Hematopoietic multipotent progenitor cell treated with erythropoietin and hydrocortisone succinate and interleukin-3 and kit ligand, for 17 days (in vitro differentiated cells): ENCODE data around the gene DPP6.

Experiments used
- DNase-seq: peaks from one replicate; pipeline ENCODE4 v3.0.0-alpha.2; 2015; ENCODE audit warnings: low spot score

The DPP6 gene

DNA sequence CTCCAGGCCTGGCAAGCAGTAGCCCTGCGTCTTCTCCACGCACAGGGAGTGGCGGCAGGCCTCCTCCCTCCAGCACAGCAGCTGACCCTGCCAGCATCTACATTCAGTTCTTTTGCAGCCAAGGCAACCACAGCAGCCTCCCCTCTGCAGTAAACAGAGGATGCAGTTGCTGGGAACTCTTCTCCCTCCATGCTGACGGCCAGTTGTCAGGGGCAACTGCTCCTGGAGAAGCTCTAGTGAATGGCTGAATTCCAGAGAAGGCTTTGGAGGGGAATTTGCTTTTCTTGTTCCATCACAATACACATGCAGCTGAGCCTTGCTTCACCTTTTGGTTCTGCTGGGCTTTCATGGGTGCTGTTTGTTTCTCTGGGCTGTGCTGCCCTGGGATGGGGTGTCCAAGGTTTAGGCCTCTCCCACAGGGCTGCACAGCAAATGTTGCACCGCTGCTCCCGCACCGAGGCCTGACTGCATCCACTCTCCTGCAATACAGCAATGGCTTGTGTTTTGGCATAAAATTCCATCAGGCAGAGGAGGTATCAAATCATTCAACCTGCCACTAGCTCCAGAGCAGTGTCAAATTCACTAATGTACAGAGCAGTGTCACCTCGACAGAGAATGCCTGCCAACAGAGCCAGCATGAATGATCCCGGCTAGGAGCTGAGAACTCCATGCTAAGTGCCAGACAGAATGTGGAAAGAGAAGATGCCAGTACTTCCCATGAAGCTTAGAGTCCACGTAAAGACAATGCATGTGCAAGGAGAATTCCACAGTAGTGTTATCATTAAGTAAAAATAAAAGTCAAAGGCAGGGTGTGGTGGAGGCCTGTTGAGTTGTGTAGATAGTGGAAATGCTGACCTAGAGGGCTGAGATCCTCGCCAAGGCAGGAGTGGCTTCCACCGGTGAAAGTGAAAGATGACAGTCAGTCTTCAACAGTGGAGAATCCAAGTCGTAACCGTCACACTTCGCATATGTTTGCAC, 399.6 kb downstream of the DPP6 start:
- no peak for DNase-seq

DNA sequence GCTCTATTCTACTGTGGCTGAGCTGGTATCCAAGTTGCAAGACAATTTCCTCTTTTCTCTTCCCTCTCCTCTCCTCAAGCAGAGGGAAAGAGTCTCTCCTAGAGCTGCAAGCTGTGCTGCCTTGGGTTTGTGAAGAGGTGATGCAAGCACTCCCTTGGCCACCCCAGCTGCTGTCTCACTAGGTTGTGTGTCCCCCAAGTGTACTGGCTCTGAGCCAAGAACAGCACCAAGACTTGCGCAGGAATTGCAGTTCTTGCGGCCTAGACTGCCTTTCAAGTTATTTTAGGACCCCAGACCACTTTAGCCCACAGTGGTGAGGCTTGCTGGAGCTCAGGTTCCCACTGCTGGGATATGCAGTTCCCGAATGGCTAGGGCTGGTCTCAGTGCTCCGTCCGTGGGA, 411.6 kb downstream of the DPP6 start:
- no peak for DNase-seq

DNA sequence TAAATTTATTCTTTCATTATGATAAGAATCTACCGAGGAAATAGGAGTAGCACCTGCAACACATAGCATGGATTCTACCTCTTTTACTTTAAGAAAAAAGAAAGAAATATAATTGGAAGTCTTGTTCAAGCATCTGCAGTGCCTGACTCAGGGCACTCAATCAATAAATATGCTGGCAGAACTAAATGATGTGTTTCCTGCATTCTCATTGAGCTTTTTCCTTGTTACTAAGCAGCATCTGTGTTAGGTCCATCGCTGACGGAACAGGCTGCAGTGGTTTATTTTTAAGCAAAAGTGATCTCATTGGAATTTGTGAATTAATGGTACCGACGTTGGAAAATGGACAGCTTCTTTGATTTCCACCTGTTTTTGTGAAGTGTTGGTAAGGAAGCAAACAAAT, 417.5 kb downstream of the DPP6 start:
- no peak for DNase-seq

DNA sequence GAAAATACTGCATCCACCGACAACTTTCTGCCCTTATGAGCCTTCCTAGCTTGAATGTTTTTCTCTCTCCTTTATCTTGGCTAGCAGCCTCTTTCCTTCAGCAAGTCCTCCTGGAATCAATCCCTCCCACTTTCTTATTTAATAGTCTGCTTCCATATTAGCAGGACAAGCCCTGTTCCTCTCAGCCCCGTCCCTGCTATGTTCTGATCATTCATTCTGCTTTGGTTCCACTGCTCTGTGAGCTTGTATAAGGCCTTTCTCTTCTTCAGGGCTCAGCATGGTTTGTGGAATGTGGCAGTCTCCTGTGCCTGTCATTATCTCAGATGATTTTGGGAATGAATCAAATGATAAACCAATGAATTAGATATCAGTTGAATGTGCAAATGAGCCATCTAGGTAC, 420.1 kb downstream of the DPP6 start:
- DNase-seq = no peak

DNA sequence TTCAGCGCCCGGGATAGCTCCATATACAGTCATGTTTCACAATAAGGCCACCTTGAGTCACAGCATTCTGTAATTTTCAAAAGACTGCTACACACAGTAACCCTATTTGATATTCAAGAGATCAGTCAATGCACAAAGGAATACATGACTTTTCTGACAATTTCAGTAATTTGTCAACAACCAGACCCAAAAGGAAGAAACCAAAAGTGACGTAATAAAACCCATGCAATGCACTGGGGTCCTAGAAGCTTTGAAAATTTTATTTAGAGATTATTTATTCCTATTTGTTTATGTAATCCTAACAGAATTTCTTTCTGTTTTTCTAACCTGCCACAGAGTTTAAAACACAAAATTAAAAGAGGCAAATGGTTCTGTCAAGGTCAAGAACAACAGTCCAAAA, 421.2 kb downstream of the DPP6 start:
- no peak for DNase-seq

DNA sequence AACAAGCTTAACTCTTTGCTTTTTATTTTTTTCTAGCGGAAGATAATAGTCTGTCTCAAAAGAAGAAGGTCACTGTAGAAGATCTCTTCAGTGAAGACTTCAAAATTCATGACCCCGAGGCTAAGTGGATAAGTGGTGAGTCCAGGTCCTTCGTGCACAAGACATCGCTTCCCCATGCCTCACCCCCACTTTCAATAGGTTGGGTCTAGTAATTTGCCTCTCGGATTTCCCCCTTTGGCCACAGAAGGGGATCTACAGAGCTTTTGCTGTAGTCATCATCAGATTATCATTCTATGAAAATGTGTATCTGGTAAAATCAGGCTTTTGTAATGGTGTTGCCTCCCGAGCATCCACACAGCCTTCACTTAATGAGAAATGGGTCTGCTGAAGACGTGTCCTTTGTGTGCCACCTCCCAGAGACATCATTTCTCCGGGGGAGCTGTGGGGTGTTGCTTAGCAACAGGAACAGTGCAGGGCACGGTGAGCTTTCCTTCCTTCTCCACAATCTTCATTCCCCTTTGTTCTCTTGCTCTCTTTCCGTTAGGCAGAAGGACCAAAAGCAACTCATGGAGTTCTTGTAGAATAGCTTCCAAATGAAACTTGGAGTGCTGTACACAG, 422.8 kb downstream of the DPP6 start:
- no peak for DNase-seq

DNA sequence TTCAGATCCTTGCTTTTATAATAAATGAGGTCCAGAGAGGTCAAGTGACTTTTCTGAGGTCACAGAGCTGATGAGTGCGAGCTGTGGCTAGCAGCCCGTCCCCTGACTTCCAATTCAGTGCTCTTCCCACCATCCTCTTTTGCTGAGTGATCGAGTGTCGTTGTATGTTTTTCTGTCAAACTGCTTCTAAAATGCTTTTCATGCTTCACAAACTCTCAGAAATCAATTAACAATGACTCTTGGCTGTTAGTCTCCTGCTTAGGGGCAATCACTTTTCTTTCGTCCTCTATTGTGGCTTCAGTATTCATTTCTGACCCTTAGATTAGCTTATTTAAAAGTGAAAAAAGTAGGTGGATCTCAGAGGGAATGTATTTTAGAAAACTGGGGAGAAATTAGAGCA, 423.7 kb downstream of the DPP6 start:
- DNase-seq = no peak

DNA sequence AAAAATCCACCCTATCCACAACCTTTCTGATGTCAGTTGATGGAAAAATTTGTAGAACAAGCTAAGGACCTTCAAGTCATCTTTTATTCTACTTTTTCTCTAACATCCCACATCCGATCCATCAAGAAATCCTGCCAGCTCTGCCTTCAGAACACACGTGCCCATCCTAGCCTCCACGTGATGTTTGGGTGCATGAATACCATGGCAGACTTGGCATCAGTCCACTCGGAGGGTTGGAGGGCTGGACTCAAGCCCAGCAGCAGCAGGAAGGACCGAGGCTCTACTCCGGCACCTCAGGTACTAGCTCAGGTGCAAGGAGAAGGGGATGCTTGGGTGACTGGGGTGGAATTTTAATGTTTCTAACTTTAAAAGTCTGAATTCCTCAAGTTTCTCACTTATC, 428.6 kb downstream of the DPP6 start:
- DNase-seq = no peak

DNA sequence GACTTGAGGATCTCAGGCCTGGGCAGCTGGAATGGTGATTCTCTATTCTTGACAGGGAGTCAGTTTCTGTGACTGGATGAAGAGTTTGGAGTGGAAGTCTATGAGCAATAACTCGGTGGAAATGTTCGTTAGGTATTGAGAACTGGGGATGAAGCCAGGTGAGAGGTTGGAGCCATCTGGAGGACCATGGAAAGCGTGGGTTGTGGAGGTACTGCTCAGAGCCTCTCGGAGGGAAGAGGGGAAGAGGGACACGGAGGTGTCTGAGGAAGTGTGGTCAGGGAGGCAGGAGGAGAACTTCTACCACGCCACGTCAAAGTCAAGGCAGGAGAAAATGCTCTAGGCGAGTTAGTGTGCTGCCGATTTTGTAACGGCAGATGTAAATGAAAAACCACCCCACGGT, 430.7 kb downstream of the DPP6 start:
- no peak for DNase-seq

DNA sequence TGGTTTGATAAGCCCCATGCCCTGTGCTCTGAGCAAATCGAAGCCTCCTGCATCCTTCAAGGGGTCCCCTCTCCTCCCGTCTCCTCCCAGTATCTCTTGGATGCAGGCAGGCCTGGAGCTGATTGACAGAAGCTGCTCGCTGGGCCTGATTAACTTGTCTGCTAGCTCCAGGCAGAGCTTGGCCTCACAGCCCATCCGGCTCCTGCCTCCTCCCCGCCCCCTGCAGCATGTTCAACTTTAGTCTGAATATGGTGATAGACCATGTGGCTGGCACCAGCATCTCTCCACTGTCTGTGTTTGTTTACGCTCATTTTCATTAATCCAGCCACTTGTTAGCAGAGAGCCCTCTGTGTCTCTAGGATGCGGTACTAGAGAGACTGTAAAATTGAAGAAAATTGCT, 432.2 kb downstream of the DPP6 start:
- DNase-seq = no peak

DNA sequence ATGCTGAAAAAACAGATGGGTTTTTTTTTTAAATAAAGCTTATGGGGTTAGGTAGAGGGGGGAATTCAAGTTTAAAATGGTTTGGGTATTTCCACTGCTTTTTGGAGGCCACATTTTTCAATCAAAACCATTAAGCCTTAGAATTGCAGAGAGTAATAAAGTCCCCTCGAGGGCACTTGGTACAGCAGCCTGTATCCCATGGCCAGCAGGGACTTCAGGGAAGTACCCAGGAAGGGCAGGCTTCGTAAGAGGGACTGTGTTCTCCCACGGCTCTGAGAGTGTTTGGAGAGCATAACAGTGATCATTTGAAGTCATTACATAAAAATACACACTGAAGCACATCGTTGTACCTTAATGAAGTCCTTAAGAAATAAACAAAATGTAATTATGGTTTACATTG, 432.7 kb downstream of the DPP6 start:
- no peak for DNase-seq

DNA sequence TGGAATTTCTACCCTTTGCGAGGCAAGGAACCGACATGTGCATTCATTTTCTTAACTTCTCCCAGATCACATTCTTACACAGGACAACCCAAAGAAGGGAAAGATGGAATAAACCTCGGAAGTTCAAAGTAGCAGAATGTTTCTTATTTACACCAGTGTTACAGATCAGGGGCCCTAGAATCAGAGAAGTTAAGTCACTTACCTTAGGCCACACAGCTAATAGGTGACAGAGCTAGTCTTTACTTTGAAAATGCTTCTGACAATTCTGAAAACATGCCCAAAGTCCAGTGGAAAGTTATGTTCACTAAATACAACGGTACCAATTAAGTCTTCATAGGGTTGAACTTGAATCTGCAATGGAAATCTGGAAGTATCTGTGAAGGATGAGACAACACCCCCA, 437.7 kb downstream of the DPP6 start:
- DNase-seq = no peak

DNA sequence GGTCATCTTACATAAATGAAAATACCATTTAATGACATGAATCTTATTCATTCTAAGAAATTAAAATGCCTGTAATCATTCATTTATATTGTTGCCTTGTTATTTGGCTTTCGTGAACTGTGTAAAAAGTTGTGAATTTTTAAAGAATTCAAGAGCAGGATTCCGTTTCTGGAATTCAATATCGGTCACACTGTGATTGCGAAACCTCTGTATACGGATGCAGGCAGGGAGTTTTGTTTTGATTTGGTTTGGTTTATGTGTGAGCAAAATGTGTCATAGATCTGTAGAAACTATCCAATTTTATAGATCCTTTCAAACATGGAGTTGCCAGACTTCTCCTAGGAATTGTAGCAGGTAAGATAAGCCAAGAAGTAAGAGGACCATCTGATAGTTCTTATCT, 441.4 kb downstream of the DPP6 start:
- DNase-seq = no peak

DNA sequence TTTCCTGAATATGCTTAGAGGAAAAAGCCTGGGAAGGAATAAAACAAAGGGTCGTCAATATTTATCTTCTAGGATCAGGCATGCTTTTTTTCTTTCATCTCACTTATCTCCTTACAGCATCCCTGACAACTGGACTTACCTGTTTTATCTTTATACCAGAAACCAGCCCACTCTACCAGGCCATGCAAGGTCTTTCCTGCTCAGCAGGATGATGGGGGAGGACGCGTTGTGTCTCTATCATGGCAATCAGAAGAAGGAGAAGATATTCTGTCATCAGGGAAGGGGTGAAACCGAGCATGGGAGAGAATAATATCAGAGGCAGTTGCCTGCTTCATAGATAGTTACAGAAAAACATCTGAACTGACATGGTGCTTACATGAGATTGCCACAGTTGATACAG, 445.6 kb downstream of the DPP6 start:
- DNase-seq = no peak

DNA sequence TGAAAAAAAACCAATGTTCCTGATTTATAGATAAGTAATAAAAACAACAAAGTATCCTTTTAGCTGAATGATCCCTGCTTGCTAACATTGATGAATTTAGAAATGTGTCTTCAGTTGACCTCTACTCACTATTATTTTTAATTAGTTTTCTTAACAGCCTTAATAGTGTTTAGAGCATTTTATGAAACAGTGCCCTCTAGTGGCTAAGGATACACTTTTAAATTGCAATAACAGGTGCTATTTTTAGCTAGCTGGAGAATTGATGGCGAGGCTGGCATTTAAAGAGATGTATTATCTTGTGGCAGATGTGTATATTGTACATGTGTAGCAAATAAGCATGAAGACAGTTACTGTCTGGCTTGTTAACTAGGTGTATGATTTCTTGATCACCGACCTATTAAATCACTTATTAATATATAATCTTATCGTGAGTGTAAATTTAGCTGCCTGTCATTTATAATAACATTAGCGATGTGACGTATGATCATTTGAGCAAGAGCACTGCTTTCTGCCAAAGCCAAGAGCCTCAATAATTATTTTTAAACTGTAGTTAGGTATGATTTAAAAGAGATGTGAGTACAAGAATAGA, 451.9 kb downstream of the DPP6 start:
- peak; percentile 16 for DNase-seq

DNA sequence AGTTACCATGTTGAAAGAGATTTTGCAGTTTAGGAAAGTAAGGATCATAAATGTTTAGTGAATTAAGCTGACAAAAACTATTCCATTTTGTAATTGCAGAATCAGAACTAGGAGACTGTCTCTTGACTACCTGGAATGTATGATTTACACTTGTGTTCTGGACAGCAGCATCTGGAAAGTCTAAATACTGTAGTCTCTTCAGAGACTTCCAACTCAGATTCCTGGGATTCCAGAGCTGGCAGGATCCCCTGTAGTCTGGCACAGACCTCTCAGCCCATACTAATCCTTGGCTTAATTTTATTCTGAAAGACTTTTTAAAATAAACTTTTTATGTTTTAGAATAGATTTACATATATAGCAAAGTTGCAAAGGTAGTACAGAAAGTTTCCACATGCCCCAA, 452.7 kb downstream of the DPP6 start:
- DNase-seq = no peak

DNA sequence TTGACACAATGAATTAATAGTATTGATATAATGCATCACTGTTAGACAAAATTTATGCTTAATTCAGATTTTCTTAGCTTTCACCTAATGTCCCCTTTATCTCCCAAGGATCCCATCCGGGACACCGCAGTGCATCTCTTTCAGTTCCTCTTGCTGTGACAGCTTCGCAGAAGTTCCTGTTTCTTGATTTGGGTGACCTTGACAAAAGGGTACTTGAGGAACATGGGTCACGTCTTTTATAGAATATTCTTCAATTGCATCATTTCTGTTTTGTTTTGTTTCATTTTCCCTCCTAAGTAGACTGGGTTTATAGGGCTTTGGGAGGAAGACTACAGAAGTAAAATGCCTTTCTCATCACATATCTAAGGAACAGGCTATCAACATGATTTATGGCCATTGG, 453.2 kb downstream of the DPP6 start:
- no peak for DNase-seq

DNA sequence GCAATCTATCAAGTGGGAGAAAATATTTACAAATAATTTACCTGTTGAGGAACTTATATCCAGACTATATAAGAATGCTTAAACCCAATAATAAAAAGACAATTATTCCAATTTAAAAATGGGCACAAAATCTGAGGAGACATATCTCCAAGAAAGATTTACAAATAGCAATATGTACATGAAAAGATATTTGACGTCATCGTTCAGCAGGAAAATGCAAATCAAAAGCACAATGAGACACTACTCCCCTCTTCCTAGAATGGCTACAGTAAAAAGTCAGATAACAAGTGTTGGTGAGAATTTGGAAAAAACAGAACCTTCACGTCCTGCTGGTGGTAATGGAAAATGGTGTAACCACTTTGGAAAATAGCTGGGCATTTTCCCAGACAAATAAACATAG, 457.0 kb downstream of the DPP6 start:
- DNase-seq = no peak

DNA sequence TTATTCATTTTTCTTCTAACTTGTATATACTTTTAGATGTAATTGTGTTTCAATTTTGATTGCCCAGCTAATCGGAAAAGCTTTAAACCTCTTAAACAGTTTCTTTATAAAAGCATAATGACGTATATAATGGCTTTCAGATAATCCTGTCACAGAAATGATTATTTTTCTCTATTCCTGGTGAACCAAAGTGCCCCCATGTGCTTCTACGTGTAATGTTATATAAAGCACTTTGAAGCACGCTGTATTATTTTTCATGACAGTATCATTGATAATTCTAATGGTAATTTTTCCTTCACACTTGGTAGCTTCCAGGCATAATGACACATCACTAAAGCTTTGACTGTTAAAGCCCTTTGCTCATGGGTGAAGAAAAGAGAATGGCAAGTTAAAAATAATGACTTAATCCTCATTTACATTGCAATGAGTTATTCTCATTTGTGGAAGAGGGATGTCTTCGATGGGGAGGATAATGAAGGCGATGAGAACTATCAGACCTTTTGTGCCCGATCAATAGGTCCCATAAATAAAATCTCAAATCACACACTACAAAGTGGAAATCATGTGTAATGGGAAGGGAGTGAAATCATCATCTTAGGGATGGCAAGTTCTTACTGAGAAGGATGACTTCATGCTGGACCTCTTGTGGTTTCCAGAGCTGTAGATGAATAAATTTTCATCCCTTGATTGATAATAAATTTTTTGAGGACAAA, 460.1 kb downstream of the DPP6 start:
- DNase-seq = no peak

DNA sequence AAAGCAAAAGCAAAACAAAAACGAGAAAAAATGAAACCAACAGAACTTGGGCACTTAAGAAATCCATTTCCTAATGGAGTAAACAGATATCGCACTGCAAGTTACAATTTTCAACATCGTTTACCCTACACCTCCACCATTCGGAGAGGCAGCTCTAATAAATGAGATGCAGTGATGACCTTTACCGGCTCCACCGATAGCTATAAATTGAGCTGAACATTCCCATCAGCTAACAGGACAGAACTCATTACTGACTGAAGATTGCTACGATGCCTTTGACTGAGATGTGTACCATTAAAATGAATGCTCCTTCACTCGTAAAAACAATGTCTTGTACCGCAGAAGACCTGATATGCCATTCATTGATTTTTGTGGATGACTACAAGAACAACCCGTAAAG, 465.6 kb downstream of the DPP6 start:
- no peak for DNase-seq

DNA sequence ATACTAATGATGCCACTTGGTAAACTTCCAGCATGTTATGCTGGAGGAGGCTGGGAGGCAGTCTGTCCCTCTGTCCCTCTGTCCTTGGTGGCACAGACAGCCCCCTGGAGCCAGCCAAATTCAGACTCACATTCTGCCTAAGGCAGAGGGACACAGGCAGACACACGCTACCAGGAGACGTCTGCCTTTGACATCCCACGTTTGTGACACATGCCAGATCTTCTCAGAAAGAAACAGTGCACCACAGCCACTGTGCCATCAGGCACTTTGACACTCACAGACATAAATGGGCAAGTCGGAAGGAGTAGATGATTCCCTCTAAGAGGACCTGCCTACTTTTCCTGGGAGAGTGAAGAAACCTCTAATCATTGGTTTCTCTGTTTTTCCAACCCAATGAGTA, 467.0 kb downstream of the DPP6 start:
- no peak for DNase-seq

DNA sequence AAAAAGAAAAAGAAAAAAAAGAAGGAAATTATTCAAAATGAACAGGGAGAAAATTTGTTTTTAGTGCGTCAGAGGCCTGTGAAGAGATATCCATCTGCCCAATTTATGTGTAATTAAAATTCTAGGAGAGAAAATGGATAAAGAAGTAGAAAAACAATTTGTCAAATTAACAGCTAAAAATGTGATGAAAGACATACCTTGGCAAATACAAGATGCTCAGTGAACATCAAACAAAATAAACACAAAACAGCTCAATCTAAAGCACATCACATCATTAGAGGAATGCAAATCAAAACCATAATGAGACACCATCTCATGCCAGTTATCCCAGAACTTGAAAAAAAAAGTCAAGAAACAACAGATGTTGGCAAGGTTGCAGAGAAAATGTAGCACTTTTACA, 477.9 kb downstream of the DPP6 start:
- no peak for DNase-seq

DNA sequence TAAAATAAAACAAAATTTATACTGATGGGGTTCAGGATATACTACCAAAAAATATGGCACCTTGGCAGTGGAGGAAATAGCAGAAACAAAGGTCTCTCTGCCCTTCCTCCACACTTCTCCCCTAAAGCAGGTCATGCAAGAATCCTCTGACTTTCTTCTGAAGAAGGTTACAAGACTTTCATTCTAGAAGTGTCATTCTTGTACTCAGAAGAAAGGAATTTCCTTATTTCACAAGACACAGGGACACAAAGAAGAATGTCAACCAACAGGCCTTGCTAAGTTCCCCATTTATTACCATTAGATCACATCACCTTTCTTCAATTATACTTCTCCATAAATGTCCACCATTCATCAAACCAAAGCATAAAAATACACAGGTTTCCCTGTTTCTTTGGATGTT, 480.6 kb downstream of the DPP6 start:
- no peak for DNase-seq
